ENCODE data around the gene CCDC69. TPM values are rescaled to one million over a fixed set of nuclear protein-coding genes. Genes with fewer than 3 reads are reported as not detected.
A peak's percentile ranks its signal among the peaks of the same experiment; 100 is the strongest.

Gene CCDC69
- total RNA-seq, 2 experiments from 2014 or later: 119 to 123 TPM

- no peaks in the 10 kb centered on the region for H3K79me2 ChIP-seq (ENCODE audit: insufficient read depth, low read depth, low read length)
- POLR2A ChIA-PET: interaction anchor here (1.3 to 13.2 kb wide), 3 partner anchors 11 to 107 kb away, joined by 3 to 272 read pairs (median 4); partner anchors contain the start of gene CCDC69
- CTCF ChIA-PET (ENCODE audit: unreplicated experiment): interaction anchor here (0.6 to 1.6 kb wide), 2 partner anchors 16 to 18 kb away, joined by 3 to 4 read pairs; no protein-coding TSS in a partner anchor
- no peak overlapping the region for H2AFZ ChIP-seq (ENCODE audit: low read length)
- H3K27ac ChIP-seq (ENCODE audit: low read depth, low read length, poor library complexity, severe bottlenecking): peak overlapping the region; percentile 96
- no peak for DNase-seq (ENCODE audit: low spot score)
- H3K36me3 ChIP-seq (ENCODE audit: insufficient read depth, low read length): no peaks in the 10 kb centered on the region
- peaks cover 61% of the 10 kb centered on the region for H3K4me1 ChIP-seq (ENCODE audit: insufficient read depth, low read length, poor library complexity, severe bottlenecking)
- no TSS peak for BruUV-seq (replicated peaks)
- intact Hi-C loops (cut with micrococcal nuclease; ENCODE audit: unreplicated experiment): no loop called here
- H3K9me3 ChIP-seq (ENCODE audit: low read length): no peaks in the 10 kb centered on the region
- peak overlapping the region; percentile 19; the same call in 1 of the 2 replicates for H3K4me2 ChIP-seq (ENCODE audit: low read length)
- H3K9me2 ChIP-seq (ENCODE audit: insufficient read depth, low read length): no peaks in the 10 kb centered on the region
- TF ChIP-seq CTCF (conservative IDR thresholded peaks at IDR 0.05; ENCODE audit: low read length) (no peak), EZH2phosphoT487 (IDR thresholded peaks at IDR 0.05; ENCODE audit: borderline replicate concordance, low read depth, low read length) (no peak)
- H3K4me3 ChIP-seq (ENCODE audit: low read depth, low read length, poor library complexity, severe bottlenecking): no peak overlapping the region
- no peaks in the 10 kb centered on the region for H4K20me1 ChIP-seq (ENCODE audit: insufficient read depth, low read length)
Observed at GRCh38 chr5:151231359-151231758, 7.5 kb upstream of the CCDC69 start.

GRCh38 chr5:151230048-151230680 lies 6.3 kb upstream of the CCDC69 start:
- Histone ChIP-seq H3K4me3 (ENCODE audit: low read depth, low read length, poor library complexity, severe bottlenecking) (no peak overlapping the region), H3K79me2 (ENCODE audit: insufficient read depth, low read depth, low read length) (no peaks in the 10 kb centered on the region), H2AFZ (ENCODE audit: low read length) (no peak overlapping the region), H3K27ac (ENCODE audit: low read depth, low read length, poor library complexity, severe bottlenecking) (no peak overlapping the region), H4K20me1 (ENCODE audit: insufficient read depth, low read length) (no peaks in the 10 kb centered on the region), H3K9me2 (ENCODE audit: insufficient read depth, low read length) (no peaks in the 10 kb centered on the region), H3K4me1 (ENCODE audit: insufficient read depth, low read length, poor library complexity, severe bottlenecking) (peaks cover 67% of the 10 kb centered on the region), H3K9me3 (ENCODE audit: low read length) (no peaks in the 10 kb centered on the region), H3K4me2 (ENCODE audit: low read length) (no peak overlapping the region), H3K36me3 (ENCODE audit: insufficient read depth, low read length) (no peaks in the 10 kb centered on the region)
- TF ChIP-seq CTCF (conservative IDR thresholded peaks at IDR 0.05; ENCODE audit: low read length) (no peak), EZH2phosphoT487 (IDR thresholded peaks at IDR 0.05; ENCODE audit: borderline replicate concordance, low read depth, low read length) (no peak)
- CTCF ChIA-PET (ENCODE audit: unreplicated experiment): interaction anchor here (1.6 kb wide), 1 partner anchor 16 kb away, joined by 4 read pairs; no protein-coding TSS in a partner anchor
- DNase-seq (ENCODE audit: low spot score): no peak
- intact Hi-C loops (cut with micrococcal nuclease; ENCODE audit: unreplicated experiment): no loop called here
- POLR2A ChIA-PET: interaction anchor here (1.0 to 13.2 kb wide), 5 partner anchors 8 to 24 kb away, joined by 3 to 272 read pairs (median 5); partner anchors contain the start of genes CCDC69 and GM2A
- no TSS peak for BruUV-seq (replicated peaks)

DNA sequence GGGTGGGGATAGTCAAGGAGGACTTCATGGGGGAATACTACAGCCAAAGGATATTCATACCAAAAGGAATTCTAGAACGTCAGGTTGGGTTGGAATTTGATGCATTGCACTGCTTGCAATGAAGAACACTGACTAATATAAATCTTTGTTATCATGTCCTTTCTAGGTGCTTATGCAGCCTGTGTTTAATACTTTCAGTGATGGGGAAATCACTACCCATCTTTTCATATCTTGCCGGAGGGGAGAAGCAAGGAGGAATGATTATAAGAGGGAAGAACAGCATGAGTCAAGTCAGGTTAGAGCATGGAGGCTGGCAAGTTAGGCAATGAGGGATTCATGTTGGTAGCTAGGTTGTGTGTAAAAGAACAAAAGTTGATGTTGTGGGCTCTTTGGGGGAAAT lies 5.1 kb upstream of the CCDC69 start:
- Histone ChIP-seq H3K4me2 (ENCODE audit: low read length) (no peak overlapping the region), H3K4me1 (ENCODE audit: insufficient read depth, low read length, poor library complexity, severe bottlenecking) (peaks cover 67% of the 10 kb centered on the region), H3K27ac (ENCODE audit: low read depth, low read length, poor library complexity, severe bottlenecking) (no peak overlapping the region), H3K4me3 (ENCODE audit: low read depth, low read length, poor library complexity, severe bottlenecking) (no peak overlapping the region), H3K79me2 (ENCODE audit: insufficient read depth, low read depth, low read length) (peaks cover under 1% of the 10 kb centered on the region; the same call in 1 of the 2 replicates), H3K36me3 (ENCODE audit: insufficient read depth, low read length) (no peaks in the 10 kb centered on the region), H3K9me2 (ENCODE audit: insufficient read depth, low read length) (no peaks in the 10 kb centered on the region), H4K20me1 (ENCODE audit: insufficient read depth, low read length) (no peaks in the 10 kb centered on the region), H2AFZ (ENCODE audit: low read length) (no peak overlapping the region), H3K9me3 (ENCODE audit: low read length) (no peaks in the 10 kb centered on the region)
- BruUV-seq (replicated peaks): no TSS peak
- CTCF ChIA-PET (ENCODE audit: unreplicated experiment): no interaction called here
- DNase-seq (ENCODE audit: low spot score): no peak
- intact Hi-C loops (cut with micrococcal nuclease; ENCODE audit: unreplicated experiment): no loop called here
- TF ChIP-seq CTCF (conservative IDR thresholded peaks at IDR 0.05; ENCODE audit: low read length): no peak
- no peak for TF ChIP-seq EZH2phosphoT487 (IDR thresholded peaks at IDR 0.05; ENCODE audit: borderline replicate concordance, low read depth, low read length)
- POLR2A ChIA-PET: interaction anchor here (0.7 to 13.2 kb wide), 4 partner anchors 11 to 28 kb away, joined by 3 to 272 read pairs (median 4); partner anchors contain the start of genes CCDC69 and GM2A

Data from OCI-LY7 (cell line).